Endothelial cell of umbilical vein (primary cell): ENCODE data around the gene FGR. TPM values are rescaled to one million over a fixed set of nuclear protein-coding genes. Genes with fewer than 3 reads are reported as not detected.

ENCODE experiments used
- BruUV-seq: library from RNA; stranded (reverse); fragments of 400-500 nt; replicated peaks from 2 replicates; lab custom pipeline; 2021; lab: Mats Ljungman, UMichigan
- CTCF ChIA-PET: fragments of 300-600, 350-600 bp; sonication (Branson Sonifier 250); formaldehyde crosslinking; loops from one replicate; lab custom pipeline; 2021; ENCODE audit warnings: antibody characterized with exemption, inconsistent platforms; lab: Charles Lee
- POLR2A ChIA-PET: fragments of 300-600, 350-600 bp; sonication (Branson Sonifier 250); formaldehyde crosslinking; loops from one replicate; lab custom pipeline; 2021; ENCODE audit warnings: antibody characterized with exemption, inconsistent platforms; lab: Charles Lee
- DNase-seq: peaks from one replicate; pipeline ENCODE4 v3.0.0-alpha.2; 2011; ENCODE audit warnings: low read depth, low spot score
- FAIRE-seq: peaks from 2 replicates; lab custom pipeline; 2011; peaks lifted over from hg19 to GRCh38; lab: Jason Lieb, UNC
- H2AFZ ChIP-seq: 2 replicates; pipeline ENCODE4 v1.6.0; 2012; ENCODE audit warnings: low read depth, low read length, control low read depth, inconsistent platforms
- H3K27ac ChIP-seq: 2 replicates; pipeline ENCODE4 v1.5.1; 2011; ENCODE audit warnings: low read depth, mild to moderate bottlenecking, control low read depth, low read length, moderate library complexity; ENCODE audit not compliant: insufficient read depth
- H3K27me3 ChIP-seq, 2 experiments: 2 replicates each; pipeline versions ENCODE4 v1.6.0 to v1.6.1; 2011; ENCODE audit warnings: low read length in 2 of 2, mixed read lengths in 1 of 2; ENCODE audit not compliant: control insufficient read depth in 2 of 2, insufficient read depth in 2 of 2
- H3K36me3 ChIP-seq, 2 experiments: 2 replicates in 1 of 2; 3 replicates in 1 of 2; pipeline ENCODE4 v1.5.1; 2011; ENCODE audit warnings: low read length in 2 of 2, mild to moderate bottlenecking in 1 of 2, moderate library complexity in 1 of 2; ENCODE audit not compliant: control insufficient read depth in 2 of 2, insufficient read depth in 2 of 2; ENCODE audit errors: extremely low read depth in 1 of 2
- H3K4me1 ChIP-seq: 3 replicates; pipeline ENCODE4 v1.5.1; 2011; ENCODE audit warnings: mild to moderate bottlenecking, low read length; ENCODE audit not compliant: control insufficient read depth, insufficient read depth; ENCODE audit errors: extremely low read depth
- H3K4me2 ChIP-seq: 2 replicates; pipeline ENCODE4 v1.6.1; 2011; ENCODE audit warnings: low read length, control low read depth, mixed read lengths; ENCODE audit not compliant: insufficient read depth
- H3K4me3 ChIP-seq, 3 experiments: fragments of 200-600 bp in 1 of 3; sonication (generic), shearing (Covaris generic) in 1 of 3; replicated peaks in 1 of 3; 2 replicates each; pipeline ENCODE4 v1.5.1; 2011 to 2016; ENCODE audit warnings: control low read depth in 3 of 3, low read length in 3 of 3, mild to moderate bottlenecking in 2 of 3, inconsistent platforms in 1 of 3, low read depth in 1 of 3, moderate library complexity in 1 of 3; ENCODE audit not compliant: insufficient read depth in 1 of 3
- H3K79me2 ChIP-seq: 2 replicates; pipeline ENCODE4 v1.6.0; 2012; ENCODE audit warnings: low read length, inconsistent platforms; ENCODE audit not compliant: control insufficient read depth, insufficient read depth
- H3K9ac ChIP-seq: replicated peaks from 2 replicates; pipeline ENCODE3; 2011; ENCODE audit warnings: low read length, control low read depth; ENCODE audit not compliant: insufficient read depth; ENCODE audit errors: extremely low read depth
- H3K9me1 ChIP-seq: replicated peaks from 3 replicates; pipeline ENCODE4 v1.6.0; 2011; ENCODE audit warnings: mild to moderate bottlenecking, low read length; ENCODE audit not compliant: control insufficient read depth, insufficient read depth; ENCODE audit errors: extremely low read depth
- H3K9me3 ChIP-seq: replicated peaks from 2 replicates; pipeline ENCODE4 v1.5.1; 2012; ENCODE audit warnings: low read length, inconsistent platforms; ENCODE audit not compliant: control insufficient read depth, insufficient read depth
- H4K20me1 ChIP-seq: replicated peaks from 2 replicates; pipeline ENCODE3; 2011; ENCODE audit warnings: mild to moderate bottlenecking, low read length; ENCODE audit not compliant: control insufficient read depth, insufficient read depth; ENCODE audit errors: extremely low read depth
- CTCF ChIP-seq, 2 donors: IDR thresholded peaks; 1 replicate in 1 of 2; 2 replicates in 1 of 2; pipeline ENCODE4 v1.5.1; 2011; ENCODE audit warnings: low read length in 2 of 2, mild to moderate bottlenecking in 2 of 2, moderate library complexity in 2 of 2, control low read depth in 1 of 2, inconsistent platforms in 1 of 2, low read depth in 1 of 2; ENCODE audit not compliant: insufficient read depth in 1 of 2; ENCODE audit errors: extremely low read depth in 1 of 2
- EZH2 ChIP-seq: IDR thresholded peaks from 2 replicates; pipeline ENCODE4 v1.6.1; 2012; ENCODE audit warnings: borderline replicate concordance, low read depth, mild to moderate bottlenecking, moderate library complexity, low read length, inconsistent platforms; ENCODE audit not compliant: severe bottlenecking
- FOS ChIP-seq: IDR thresholded peaks from 2 replicates; pipeline ENCODE4 v1.6.1; 2011; ENCODE audit warnings: mild to moderate bottlenecking, low read length, moderate library complexity, borderline replicate concordance; ENCODE audit not compliant: insufficient read depth
- GATA2 ChIP-seq: IDR thresholded peaks from 2 replicates; pipeline ENCODE4 v1.7.0; 2011; ENCODE audit warnings: low read depth, mild to moderate bottlenecking, moderate library complexity, mixed read lengths, low read length; ENCODE audit not compliant: insufficient read length, insufficient read depth
- JUN ChIP-seq: IDR thresholded peaks from 2 replicates; pipeline ENCODE4 v1.6.1; 2011; ENCODE audit warnings: borderline replicate concordance, low read depth; ENCODE audit not compliant: insufficient read length, insufficient read depth
- MAX ChIP-seq: IDR thresholded peaks from 2 replicates; pipeline ENCODE4 v1.6.1; 2011; ENCODE audit not compliant: insufficient read depth, insufficient read length
- MYC ChIP-seq: IDR thresholded peaks from one replicate; pipeline ENCODE4 v1.6.1; 2011; ENCODE audit warnings: mild to moderate bottlenecking, low read depth, low read length
- POLR2A ChIP-seq: IDR thresholded peaks from 2 replicates; pipeline ENCODE4 v1.6.1; 2012; ENCODE audit warnings: low read depth, mild to moderate bottlenecking, control low read depth, low read length
- POLR2AphosphoS5 ChIP-seq: IDR thresholded peaks from 2 replicates; pipeline ENCODE4 v1.6.1; 2012; ENCODE audit warnings: low read depth, mild to moderate bottlenecking, control low read depth, low read length, moderate library complexity; ENCODE audit not compliant: insufficient read depth
- dilution Hi-C: fragments of 300-500 bp; cut with MboI; formaldehyde crosslinking; loops from one replicate; pipeline ENCODE4 v1.15.0; 2019; ENCODE audit warnings: low sequenced_read_pairs; ENCODE audit not compliant: extremely low pct_ligation_motif_present
- intact Hi-C: fragments of 100-400 bp; cut with micrococcal nuclease; formaldehyde crosslinking; loops from one replicate; pipeline ENCODE4 v1.10.0; 2022
- polyA plus RNA-seq, 4 experiments: library from polyadenylated mRNA; depleted of rRNA in 3 of 4; stranded (reverse) in 3 of 4; unstranded in 1 of 4; fragments of >200 nt; gene quantifications; 2 replicates each; pipeline versions ENCODE4 v1.2.1 to v1.2.3, GENCODE V29; 2011 to 2012; ENCODE audit warnings: missing spikeins in 1 of 4
- total RNA-seq: library from RNA; stranded (reverse); gene quantifications from 2 replicates; pipeline ENCODE4 v1.2.3, GENCODE V29; 2021

Gene FGR
- total and polyA plus RNA-seq, 2 donors (not counting 3 experiments of a cell fraction or from before 2014, with no cell fraction given), result 0.18 TPM; not detected in 1

DNA sequence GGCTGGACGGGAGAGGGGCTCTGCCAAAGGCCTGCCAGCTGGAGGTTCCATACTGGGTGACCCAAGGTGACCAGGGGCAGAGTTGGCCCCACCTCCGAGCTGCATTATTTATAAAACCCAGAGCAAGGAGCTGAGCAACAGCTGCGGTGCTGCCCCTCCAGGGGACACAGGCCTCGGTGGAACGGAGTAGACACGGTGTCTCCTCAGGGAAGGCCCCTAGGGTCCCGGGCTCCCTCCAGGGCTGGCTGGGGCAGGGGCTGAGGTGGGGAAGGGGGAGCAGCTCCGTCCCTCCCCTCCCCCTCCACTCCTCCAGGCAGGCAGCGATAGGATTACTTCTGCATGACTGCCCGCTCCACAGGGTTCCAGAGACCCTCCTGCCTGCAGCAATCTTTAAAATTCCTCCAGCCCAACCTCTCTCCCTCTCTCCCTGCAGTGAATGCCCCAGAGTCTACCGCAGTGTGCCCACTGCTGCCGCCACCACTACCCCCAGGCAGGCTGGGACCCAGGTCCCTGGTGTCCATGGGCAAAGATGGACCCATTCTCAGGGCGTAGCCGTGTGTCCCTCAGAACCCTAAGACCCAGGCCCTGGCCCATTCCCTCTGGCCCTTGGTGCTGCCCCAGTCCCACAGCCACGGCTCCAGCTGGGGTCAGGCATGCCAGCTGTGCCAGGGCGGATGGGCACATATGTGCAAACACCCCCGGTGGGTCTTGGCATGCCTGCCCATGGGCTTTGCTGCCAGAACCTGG, 41.9 kb downstream of the FGR start:
- ChIA-PET POLR2A (interaction anchor here (0.6 kb wide), 1 partner anchor 11 kb away, joined by 5 read pairs; the partner anchor contains the start of gene AHDC1), CTCF (interaction anchor here (0.8 to 4.2 kb wide), 3 partner anchors 9 to 177 kb away, joined by 3 to 27 read pairs (median 6); no protein-coding TSS in a partner anchor)
- Histone ChIP-seq H2AFZ (no peak overlapping the region), H3K9me1 (no peaks in the 10 kb centered on the region), H3K4me2 (no peak overlapping the region), H3K79me2 (peaks cover 4% of the 10 kb centered on the region), H3K27ac (no peak overlapping the region), H3K9ac (no peak overlapping the region), H3K36me3 (peaks cover 0 to 8% of the 10 kb centered on the region in 2 experiments), H3K4me1 (peaks cover 4% of the 10 kb centered on the region), H4K20me1 (no peaks in the 10 kb centered on the region), H3K9me3 (no peaks in the 10 kb centered on the region), H3K27me3 (no peaks in the 10 kb centered on the region), H3K4me3 (no peak overlapping the region)
- intact Hi-C loops, result no loop called here
- dilution Hi-C loops, result loop anchor here (25.0 kb wide), 1 partner anchor 181 kb away; no protein-coding TSS in a partner anchor
- TF ChIP-seq MAX (no peak), GATA2 (no peak), POLR2A (no peak), JUN (no peak), MYC (no peak), EZH2 (no peak), POLR2AphosphoS5 (no peak), FOS (no peak), CTCF (IDR thresholded peaks at IDR 0.05; ENCODE audit: extremely low read depth in 1 of 2, insufficient read depth in 1 of 2, low read depth in 1 of 2, low read length in 2 of 2) (no peak)
- FAIRE-seq, result no peak
- no TSS peak for BruUV-seq
- DNase-seq, result no peak
